GM06990 (cell line): ENCODE data around the gene CACNB2.

Experiments
- DNase-seq: peaks from one replicate; pipeline ENCODE4 v3.0.0-alpha.2; 2011; ENCODE audit not compliant: insufficient read length; ENCODE audit errors: extremely low read depth
- H3K27me3 ChIP-seq: replicated peaks from 2 replicates; pipeline ENCODE4 v1.6.0; 2011; ENCODE audit warnings: low read length; ENCODE audit not compliant: control insufficient read depth, insufficient read depth
- H3K36me3 ChIP-seq: 2 replicates; pipeline ENCODE4 v1.5.1; 2011; ENCODE audit warnings: low read length; ENCODE audit not compliant: control insufficient read depth, insufficient read depth
- H3K4me3 ChIP-seq: replicated peaks from 2 replicates; pipeline ENCODE4 v1.5.1; 2011; ENCODE audit warnings: low read depth, mild to moderate bottlenecking, control low read depth, low read length
- TF ChIP-seq, protein P1 (sequence below): IDR thresholded peaks from 2 replicates; pipeline ENCODE4 v1.5.1; 2011; ENCODE audit warnings: low read length, control low read depth, mild to moderate bottlenecking, inconsistent platforms; ENCODE audit not compliant: insufficient read depth, poor library complexity, severe bottlenecking

The CACNB2 gene

DNA sequence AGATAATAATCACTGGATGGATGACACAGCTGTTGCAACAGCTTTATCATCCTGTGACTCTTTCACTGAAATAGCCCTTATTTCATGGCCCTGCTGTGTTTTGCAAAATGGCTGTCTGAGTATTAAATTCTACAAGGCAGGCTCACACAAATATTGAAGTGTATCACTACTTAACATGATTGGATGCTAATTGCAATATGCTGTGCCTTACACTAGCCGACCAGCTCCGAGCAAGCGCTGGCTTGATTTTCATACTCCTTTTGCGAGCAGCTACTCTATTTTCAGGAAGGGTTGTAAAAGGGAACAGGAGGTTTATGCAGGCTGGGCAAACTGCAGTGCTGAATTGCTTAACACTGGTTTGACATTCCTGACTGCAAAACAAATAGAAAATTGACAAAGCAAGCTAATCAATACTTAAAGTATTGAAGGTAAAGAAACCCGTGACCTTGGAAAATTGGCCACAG, 121.6 kb downstream of the CACNB2 start:
- Histone ChIP-seq H3K27me3 (no peaks in the 10 kb centered on the region), H3K36me3 (no peaks in the 10 kb centered on the region), H3K4me3 (no peak overlapping the region)
- no peak for DNase-seq
- TF ChIP-seq, protein P1, sequence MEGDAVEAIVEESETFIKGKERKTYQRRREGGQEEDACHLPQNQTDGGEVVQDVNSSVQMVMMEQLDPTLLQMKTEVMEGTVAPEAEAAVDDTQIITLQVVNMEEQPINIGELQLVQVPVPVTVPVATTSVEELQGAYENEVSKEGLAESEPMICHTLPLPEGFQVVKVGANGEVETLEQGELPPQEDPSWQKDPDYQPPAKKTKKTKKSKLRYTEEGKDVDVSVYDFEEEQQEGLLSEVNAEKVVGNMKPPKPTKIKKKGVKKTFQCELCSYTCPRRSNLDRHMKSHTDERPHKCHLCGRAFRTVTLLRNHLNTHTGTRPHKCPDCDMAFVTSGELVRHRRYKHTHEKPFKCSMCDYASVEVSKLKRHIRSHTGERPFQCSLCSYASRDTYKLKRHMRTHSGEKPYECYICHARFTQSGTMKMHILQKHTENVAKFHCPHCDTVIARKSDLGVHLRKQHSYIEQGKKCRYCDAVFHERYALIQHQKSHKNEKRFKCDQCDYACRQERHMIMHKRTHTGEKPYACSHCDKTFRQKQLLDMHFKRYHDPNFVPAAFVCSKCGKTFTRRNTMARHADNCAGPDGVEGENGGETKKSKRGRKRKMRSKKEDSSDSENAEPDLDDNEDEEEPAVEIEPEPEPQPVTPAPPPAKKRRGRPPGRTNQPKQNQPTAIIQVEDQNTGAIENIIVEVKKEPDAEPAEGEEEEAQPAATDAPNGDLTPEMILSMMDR: no peak

DNA sequence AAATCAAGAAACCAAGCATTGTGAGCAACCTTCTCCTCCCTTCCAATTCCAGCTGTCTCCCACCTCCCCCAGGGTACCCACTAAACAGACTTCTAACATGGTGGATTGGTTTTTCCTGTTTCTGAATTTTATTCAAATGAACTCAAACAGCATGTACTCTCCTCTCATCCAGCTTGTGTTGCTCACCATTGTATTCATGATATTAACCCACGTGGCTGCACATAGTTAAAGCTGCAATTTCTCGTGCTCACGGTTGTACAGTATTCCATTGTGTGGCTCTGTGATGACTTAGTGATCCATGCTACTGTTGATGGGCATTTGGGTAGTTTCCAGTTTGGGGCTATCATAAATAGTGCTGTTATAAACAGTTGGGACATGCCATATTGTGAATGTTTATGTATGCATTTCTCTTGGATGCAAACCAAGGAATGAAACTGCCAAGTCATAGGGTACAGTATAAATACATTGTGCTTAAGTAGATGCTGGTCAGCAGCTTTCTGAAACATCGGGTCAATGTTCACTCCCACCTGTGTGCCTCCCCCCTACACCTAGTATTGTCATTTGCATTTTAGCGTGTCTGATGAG, 124.3 kb downstream of the CACNB2 start:
- no peaks in the 10 kb centered on the region for H3K27me3 ChIP-seq
- TF ChIP-seq, protein P1: no peak
- DNase-seq: no peak
- no peaks in the 10 kb centered on the region for H3K36me3 ChIP-seq
- H3K4me3 ChIP-seq: no peak overlapping the region

DNA sequence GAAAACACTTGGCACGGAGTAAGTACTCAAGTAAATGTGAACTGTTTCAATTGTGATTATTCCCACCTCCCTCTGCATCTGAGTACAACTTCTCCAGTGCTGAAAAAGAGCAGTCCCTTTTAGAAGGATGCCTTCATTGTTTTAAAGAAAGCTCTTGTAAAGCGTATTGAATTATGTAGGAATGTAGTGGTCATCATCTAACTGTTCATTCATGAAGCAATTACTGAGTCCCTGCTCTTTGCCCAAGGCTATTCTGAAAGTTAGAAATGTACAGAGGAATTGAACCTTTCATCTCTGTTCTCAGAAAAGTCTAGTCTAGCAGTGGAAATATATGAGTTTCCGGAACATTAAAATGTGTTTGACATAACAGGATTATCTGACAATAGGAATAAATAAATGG, 127.8 kb downstream of the CACNB2 start:
- Histone ChIP-seq H3K4me3 (no peak overlapping the region), H3K36me3 (no peaks in the 10 kb centered on the region), H3K27me3 (no peaks in the 10 kb centered on the region)
- no peak for DNase-seq
- TF ChIP-seq, protein P1: no peak

DNA sequence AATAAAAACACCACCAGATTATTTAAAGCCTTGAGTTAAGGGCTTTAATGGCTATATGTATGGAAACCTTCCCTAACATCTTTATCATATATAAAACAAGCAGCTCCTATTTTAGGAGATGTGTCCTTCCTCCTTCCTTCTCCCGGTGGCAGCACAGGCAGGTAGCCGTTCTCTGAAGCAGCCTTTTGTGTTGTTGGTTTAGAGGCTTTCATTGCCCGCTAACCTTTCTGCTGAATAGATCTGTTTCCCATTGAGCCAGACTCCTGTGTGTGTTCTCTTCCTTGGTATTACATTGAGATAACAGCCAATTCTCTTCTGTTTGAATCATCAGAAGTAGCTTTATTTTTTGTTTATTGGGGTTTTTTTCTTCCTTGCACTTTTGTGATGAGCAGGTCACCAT, 131.3 kb downstream of the CACNB2 start:
- H3K36me3 ChIP-seq: no peaks in the 10 kb centered on the region
- DNase-seq: no peak
- no peaks in the 10 kb centered on the region; the same call in 1 of the 2 replicates for H3K27me3 ChIP-seq
- TF ChIP-seq, protein P1: no peak
- H3K4me3 ChIP-seq: no peak overlapping the region

DNA sequence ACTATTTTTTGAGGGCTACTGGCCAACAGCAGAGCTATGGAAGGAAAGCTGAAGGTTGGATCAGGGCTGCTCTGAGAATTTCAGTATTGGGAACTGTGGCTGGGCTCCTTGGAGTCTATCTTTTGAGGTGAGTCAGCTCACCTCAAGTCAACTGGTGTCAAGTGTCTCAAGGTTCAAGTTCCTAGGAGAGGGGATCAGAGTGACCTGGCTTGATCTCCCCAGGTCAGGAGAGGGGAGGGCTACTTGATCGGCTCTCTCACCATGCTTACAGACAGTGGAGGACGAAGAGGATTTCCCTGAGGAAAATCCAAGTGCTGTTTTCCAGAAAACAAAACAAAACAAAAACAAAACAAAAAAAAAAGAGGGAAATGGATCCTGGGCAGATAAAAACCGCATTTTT, 132.8 kb downstream of the CACNB2 start:
- TF ChIP-seq, protein P1: no peak
- DNase-seq: no peak
- H3K4me3 ChIP-seq: no peak overlapping the region
- H3K27me3 ChIP-seq: no peaks in the 10 kb centered on the region; the same call in 1 of the 2 replicates
- no peaks in the 10 kb centered on the region for H3K36me3 ChIP-seq

DNA sequence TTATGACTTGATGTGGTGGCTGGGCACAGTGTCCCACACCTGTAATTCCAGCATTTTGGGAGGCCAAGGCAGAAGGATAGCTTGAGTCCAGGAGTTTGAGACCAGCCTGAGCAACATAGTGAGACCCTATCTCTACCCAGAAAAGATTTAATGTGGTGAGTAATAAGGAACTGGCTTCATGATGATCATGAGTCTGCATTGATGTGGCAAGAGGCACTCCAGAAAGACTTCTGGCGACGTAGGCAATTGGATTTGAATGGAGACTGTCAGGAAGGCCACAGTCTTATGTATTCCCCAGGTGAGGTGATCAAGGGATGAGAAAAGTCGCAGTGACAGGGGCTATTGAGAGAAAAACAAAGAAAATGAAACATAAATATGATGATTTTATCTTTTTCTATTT, 138.0 kb downstream of the CACNB2 start:
- no peak for DNase-seq
- H3K4me3 ChIP-seq: no peak overlapping the region
- TF ChIP-seq, protein P1: no peak
- no peaks in the 10 kb centered on the region for H3K36me3 ChIP-seq
- no peaks in the 10 kb centered on the region; the same call in 1 of the 2 replicates for H3K27me3 ChIP-seq
